NT2/D1 (cell line): ENCODE data around the gene KDM3A.

Experiments used
- SUZ12 ChIP-seq: IDR thresholded peaks from 2 replicates; pipeline ENCODE4 v1.6.1; 2011; ENCODE audit not compliant: insufficient read length, insufficient read depth; ENCODE audit errors: extremely low read depth
- YY1 ChIP-seq: IDR thresholded peaks from 2 replicates; pipeline ENCODE4 v1.6.1; 2011; ENCODE audit not compliant: insufficient read length, insufficient read depth

GRCh38 chr2:86520153-86520552 is 79.0 kb downstream of the KDM3A start:
- no peak for TF ChIP-seq SUZ12
- no peak for TF ChIP-seq YY1
